Left hindlimb (tissue), 1 donor: ENCODE measurements around the gene PYGO1.
"Not testable (repeated sequence)": the region's sequence is repeated elsewhere in the genome, so short reads cannot be mapped to it uniquely, and the experiment has no call there.

Experiments used
- DNase-seq: peaks from one replicate; pipeline ENCODE4 v3.0.0-alpha.2; 2018

PYGO1 gene

GRCh38 chr15:55564347-55565145, 23.6 kb downstream of the PYGO1 start:
- no peak for DNase-seq

- DNase-seq, result no peak
These were observed 25.5 kb downstream of the PYGO1 start for GRCh38 chr15:55562601-55563000.

GRCh38 chr15:55555089-55555488, 33.1 kb downstream of the PYGO1 start:
- DNase-seq, result no peak

GRCh38 chr15:55552926-55553325, 35.2 kb downstream of the PYGO1 start:
- DNase-seq, result peak; percentile 54

GRCh38 chr15:55552451-55552850, 35.7 kb downstream of the PYGO1 start:
- no peak for DNase-seq

- no peak for DNase-seq
These were observed 38.8 kb downstream of the PYGO1 start for GRCh38 chr15:55549305-55549704.

GRCh38 chr15:55546718-55547117, 41.4 kb downstream of the PYGO1 start:
- DNase-seq, result no peak

- DNase-seq, result no peak
These were observed 52.7 kb downstream of the PYGO1 start for GRCh38 chr15:55535436-55535835.

GRCh38 chr15:55532944-55533343, 55.2 kb downstream of the PYGO1 start:
- no peak for DNase-seq

- no peak for DNase-seq
These were observed 57.3 kb downstream of the PYGO1 start for GRCh38 chr15:55530861-55531313.

- no peak for DNase-seq
These were observed 59.3 kb downstream of the PYGO1 start for GRCh38 chr15:55528812-55529211.

GRCh38 chr15:55527150-55527549, 61.0 kb downstream of the PYGO1 start:
- DNase-seq, result no peak

GRCh38 chr15:55526559-55527036, 61.5 kb downstream of the PYGO1 start:
- DNase-seq, result no peak

GRCh38 chr15:55522742-55523450, 65.2 kb downstream of the PYGO1 start:
- DNase-seq, result no peak

GRCh38 chr15:55518641-55519040, 69.5 kb downstream of the PYGO1 start:
- no peak for DNase-seq

- no peak for DNase-seq
These were observed 70.1 kb downstream of the PYGO1 start for GRCh38 chr15:55518009-55518408.

GRCh38 chr15:55515991-55516776, 72.0 kb downstream of the PYGO1 start:
- DNase-seq, result no peak

GRCh38 chr15:55515491-55515890, 72.7 kb downstream of the PYGO1 start:
- no peak for DNase-seq

GRCh38 chr15:55514414-55514850, 73.7 kb downstream of the PYGO1 start:
- no peak for DNase-seq

GRCh38 chr15:55513621-55514413, 74.3 kb downstream of the PYGO1 start:
- not testable (repeated sequence) for DNase-seq

GRCh38 chr15:55513152-55513551, 75.0 kb downstream of the PYGO1 start:
- DNase-seq, result no peak

- DNase-seq, result no peak
These were observed 80.6 kb downstream of the PYGO1 start for GRCh38 chr15:55507567-55507966.
